Right cardiac atrium (tissue), 5 donors: ENCODE measurements around the gene SH3BP4. TPM values are rescaled to one million over a fixed set of nuclear protein-coding genes. Genes with fewer than 3 reads are reported as not detected.

ENCODE experiments used
- ATAC-seq, 2 donors: fragments of 200-7000 bp; cut with Tn5 transposase; one replicate each; pipeline versions ENCODE4 v1.8.0 to v1.9.1; 2020; ENCODE audit warnings: moderate library complexity in 2 of 2, mild to moderate bottlenecking in 1 of 2
- DNase-seq, 3 donors: peaks; one replicate each; pipeline ENCODE4 v3.0.0-alpha.2; 2020
- H3K27ac ChIP-seq: one replicate; pipeline ENCODE4 v1.5.1; 2013; ENCODE audit warnings: mild to moderate bottlenecking, low read length, control low read depth, moderate library complexity
- H3K27me3 ChIP-seq: one replicate; pipeline ENCODE4 v1.6.1; 2013; ENCODE audit not compliant: control insufficient read depth, insufficient read depth
- H3K4me1 ChIP-seq: one replicate; pipeline ENCODE4 v1.6.1; 2013; ENCODE audit warnings: low read length; ENCODE audit not compliant: control insufficient read depth, insufficient read depth
- H3K4me3 ChIP-seq: one replicate; pipeline ENCODE4 v1.5.1; 2013; ENCODE audit warnings: low read length, control low read depth
- H3K9me3 ChIP-seq: one replicate; pipeline ENCODE4 v1.6.1; 2013; ENCODE audit warnings: low read length; ENCODE audit not compliant: control insufficient read depth
- WGBS: extraction: QIAGEN DNeasy Blood & Tissue Kit; methylation state at CpG from one replicate; pipeline ENCODE4 v1.1.7; 2013; 5-methylcytosine and 5-hydroxymethylcytosine counted together
- intact Hi-C, 4 donors: fragments of 100-400 bp; cut with DNase I; formaldehyde crosslinking; loops; one replicate each; pipeline versions ENCODE4 v1.11.0 to v1.14.0; 2022 to 2023
- polyA plus RNA-seq: library from polyadenylated mRNA; stranded (reverse); fragments of 200-250 nt; gene quantifications from one replicate; pipeline ENCODE4 v1.2.3, GENCODE V29; 2013
- total RNA-seq, 4 donors: library from RNA; stranded (reverse); fragmentation: NEBNext Ultra II Directional; extraction: Animal tissue kit (Norgen Biotek cat#: 25700); gene quantifications; one replicate each; pipeline ENCODE4 v1.2.1, GENCODE V29; 2021
- donor health status: healthy with polysubstance abuse.
- donor health status: DM: no; HTN: yes; CAD: no.
- donor health status: DM: no; HTN: no; CAD: no.
- donor health status: DM: no; HTN: yes; CAD: no; lungs with severe emphysema.
- donor health status: DM: yes; HTN: yes; CAD: no.

The SH3BP4 gene
- total and polyA plus RNA-seq, 5 donors, result 12.3 to 32.0 (median 19.9) TPM

- no peak for ATAC-seq
Observed at GRCh38 chr2:235032949-235033348, 81.1 kb downstream of the SH3BP4 start.

GRCh38 chr2:235034265-235035118, 82.7 kb downstream of the SH3BP4 start:
- ATAC-seq (no peak), DNase-seq (peak in 1 of 3 donors; percentile 43)
- H3K9me3 ChIP-seq, result no peaks in the 10 kb centered on the region
- H3K27ac ChIP-seq, result no peak overlapping the region
- intact Hi-C loops, result no loop called here
- 95% methylated on average over 30 of the region's 30 CpGs for WGBS
- H3K4me3 ChIP-seq, result no peak overlapping the region
- peaks cover 3% of the 10 kb centered on the region for H3K4me1 ChIP-seq
- no peaks in the 10 kb centered on the region for H3K27me3 ChIP-seq

More at GRCh38 chr2:235032949-235033348, 81.1 kb downstream of the SH3BP4 start:
- no peaks in the 10 kb centered on the region for H3K27me3 ChIP-seq
- H3K9me3 ChIP-seq, result no peaks in the 10 kb centered on the region
- intact Hi-C loops, result no loop called here
- WGBS, result 83% methylated on average over 10 of the region's 10 CpGs
- H3K4me1 ChIP-seq, result peaks cover 3% of the 10 kb centered on the region
- no peak overlapping the region for H3K27ac ChIP-seq
- DNase-seq, result no peak
- no peak overlapping the region for H3K4me3 ChIP-seq

DNA sequence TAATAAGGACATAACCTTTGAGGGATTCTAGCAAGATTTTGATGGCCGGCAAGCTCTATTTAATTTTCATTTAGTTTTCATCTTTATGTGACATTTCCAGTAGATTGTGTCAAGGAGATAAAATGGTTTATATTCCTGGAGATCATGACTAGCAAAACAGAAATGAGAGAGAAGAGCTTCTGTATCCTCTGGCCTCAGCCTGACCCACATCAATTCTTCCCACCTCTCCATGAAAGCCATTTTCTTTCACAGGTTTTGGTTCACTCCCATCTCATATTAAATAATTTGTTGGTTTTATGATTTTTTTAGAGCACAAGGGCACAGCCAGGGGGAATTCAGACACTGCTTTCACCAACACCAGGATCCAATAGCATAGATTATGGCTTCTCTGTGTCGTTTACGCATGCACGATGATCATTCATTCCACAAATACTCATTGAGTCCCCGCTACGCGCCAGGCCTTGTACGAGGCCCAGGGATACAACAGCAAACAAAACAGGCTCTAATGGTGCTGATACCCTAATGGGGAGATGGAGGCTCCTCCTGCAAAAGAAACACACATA, 85.9 kb downstream of the SH3BP4 start:
- ATAC-seq (no peak), DNase-seq (no peak)
- intact Hi-C loops, result no loop called here
- 96% methylated on average over 8 of the region's 8 CpGs for WGBS
- H3K27ac ChIP-seq, result no peak overlapping the region
- no peaks in the 10 kb centered on the region for H3K27me3 ChIP-seq
- H3K4me3 ChIP-seq, result no peak overlapping the region
- H3K9me3 ChIP-seq, result no peaks in the 10 kb centered on the region
- H3K4me1 ChIP-seq, result no peaks in the 10 kb centered on the region

GRCh38 chr2:235041221-235041917, 89.6 kb downstream of the SH3BP4 start:
- no peak for DNase-seq
- intact Hi-C loops, result no loop called here
- no peak for ATAC-seq
- whole genome bisulfite sequencing, result 93% methylated on average over 31 of the region's 31 CpGs
- H3K4me3 ChIP-seq, result no peak overlapping the region
- H3K27me3 ChIP-seq, result no peaks in the 10 kb centered on the region
- H3K4me1 ChIP-seq, result no peaks in the 10 kb centered on the region
- H3K9me3 ChIP-seq, result no peaks in the 10 kb centered on the region
- H3K27ac ChIP-seq, result no peak overlapping the region

DNA sequence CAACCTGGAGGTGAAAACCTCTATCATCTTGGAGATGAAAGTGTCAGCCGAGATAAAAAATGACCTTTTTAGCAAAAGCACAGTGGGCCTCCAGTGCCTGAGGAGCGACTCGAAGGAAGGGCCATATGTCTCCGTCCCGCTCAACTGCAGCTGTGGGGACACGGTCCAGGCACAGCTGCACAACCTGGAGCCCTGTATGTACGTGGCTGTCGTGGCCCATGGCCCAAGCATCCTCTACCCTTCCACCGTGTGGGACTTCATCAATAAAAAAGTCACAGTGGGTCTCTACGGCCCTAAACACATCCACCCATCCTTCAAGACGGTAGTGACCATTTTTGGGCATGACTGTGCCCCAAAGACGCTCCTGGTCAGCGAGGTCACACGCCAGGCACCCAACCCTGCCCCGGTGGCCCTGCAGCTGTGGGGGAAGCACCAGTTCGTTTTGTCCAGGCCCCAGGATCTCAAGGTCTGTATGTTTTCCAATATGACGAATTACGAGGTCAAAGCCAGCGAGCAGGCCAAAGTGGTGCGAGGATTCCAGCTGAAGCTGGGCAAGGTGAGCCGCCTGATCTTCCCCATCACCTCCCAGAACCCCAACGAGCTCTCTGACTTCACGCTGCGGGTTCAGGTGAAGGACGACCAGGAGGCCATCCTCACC, 90.2 kb downstream of the SH3BP4 start:
- Histone ChIP-seq H3K27ac (no peak overlapping the region), H3K4me1 (no peaks in the 10 kb centered on the region), H3K9me3 (no peaks in the 10 kb centered on the region), H3K4me3 (no peak overlapping the region), H3K27me3 (no peaks in the 10 kb centered on the region)
- ATAC-seq (no peak), DNase-seq (no peak)
- WGBS, result 93% methylated on average over 25 of the region's 25 CpGs
- intact Hi-C loops, result no loop called here

- no peak for DNase-seq
- no peaks in the 10 kb centered on the region for H3K27me3 ChIP-seq
Observed at GRCh38 chr2:235042576-235043515, 91.0 kb downstream of the SH3BP4 start.

DNA sequence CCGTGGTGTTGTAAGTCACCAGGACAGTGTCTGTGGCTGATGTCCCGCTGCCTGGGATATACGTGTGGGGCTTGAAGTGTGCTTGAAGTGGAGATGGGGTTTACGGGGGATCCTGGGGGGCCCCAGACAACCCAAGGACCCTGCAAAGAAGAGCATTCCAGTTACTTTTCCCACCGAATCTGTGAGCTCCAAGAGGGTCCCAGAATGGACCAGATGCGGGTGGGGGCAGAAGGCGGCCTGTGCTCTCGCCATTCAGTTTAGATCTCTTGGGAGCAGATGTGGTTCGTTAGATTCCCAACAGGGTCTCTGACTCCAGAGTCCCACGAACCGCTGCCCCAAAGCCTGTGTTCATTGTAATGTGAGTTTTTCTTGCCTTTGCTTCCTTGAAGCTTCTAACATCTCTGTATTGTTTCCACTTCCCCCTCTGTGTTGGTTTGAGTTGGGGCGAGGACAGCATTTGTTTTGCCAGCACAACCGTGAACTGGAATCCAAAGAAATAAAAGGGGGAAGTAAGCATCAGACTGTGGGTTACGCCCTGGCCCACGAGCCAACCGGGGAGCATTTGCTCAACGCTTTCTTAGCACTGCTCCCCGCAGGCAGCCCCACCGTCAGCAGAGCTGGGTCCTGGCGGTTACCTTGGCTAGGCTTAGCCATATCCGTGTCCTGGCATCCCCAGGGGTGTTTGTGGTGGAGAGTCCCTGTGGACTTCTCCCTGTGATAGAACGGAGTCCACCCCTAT, 92.1 kb downstream of the SH3BP4 start:
- H3K9me3 ChIP-seq, result no peaks in the 10 kb centered on the region
- H3K27me3 ChIP-seq, result no peaks in the 10 kb centered on the region
- H3K4me1 ChIP-seq, result peaks cover 7% of the 10 kb centered on the region
- H3K4me3 ChIP-seq, result no peak overlapping the region
- DNase-seq (peak; percentile 47 to 80 (median 77)), ATAC-seq (peak in 1 of 2 donors; percentile 40)
- intact Hi-C loops, result no loop called here
- WGBS, result 74% methylated on average over 22 of the region's 22 CpGs
- no peak overlapping the region for H3K27ac ChIP-seq

More at GRCh38 chr2:235042576-235043515, 91.0 kb downstream of the SH3BP4 start:
- 93% methylated on average over 43 of the region's 49 CpGs for WGBS
- no peaks in the 10 kb centered on the region for H3K9me3 ChIP-seq
- H3K27ac ChIP-seq, result no peak overlapping the region
- no peak overlapping the region for H3K4me3 ChIP-seq
- peaks cover 4% of the 10 kb centered on the region for H3K4me1 ChIP-seq
- intact Hi-C loops, result no loop called here
- ATAC-seq, result no peak

DNA sequence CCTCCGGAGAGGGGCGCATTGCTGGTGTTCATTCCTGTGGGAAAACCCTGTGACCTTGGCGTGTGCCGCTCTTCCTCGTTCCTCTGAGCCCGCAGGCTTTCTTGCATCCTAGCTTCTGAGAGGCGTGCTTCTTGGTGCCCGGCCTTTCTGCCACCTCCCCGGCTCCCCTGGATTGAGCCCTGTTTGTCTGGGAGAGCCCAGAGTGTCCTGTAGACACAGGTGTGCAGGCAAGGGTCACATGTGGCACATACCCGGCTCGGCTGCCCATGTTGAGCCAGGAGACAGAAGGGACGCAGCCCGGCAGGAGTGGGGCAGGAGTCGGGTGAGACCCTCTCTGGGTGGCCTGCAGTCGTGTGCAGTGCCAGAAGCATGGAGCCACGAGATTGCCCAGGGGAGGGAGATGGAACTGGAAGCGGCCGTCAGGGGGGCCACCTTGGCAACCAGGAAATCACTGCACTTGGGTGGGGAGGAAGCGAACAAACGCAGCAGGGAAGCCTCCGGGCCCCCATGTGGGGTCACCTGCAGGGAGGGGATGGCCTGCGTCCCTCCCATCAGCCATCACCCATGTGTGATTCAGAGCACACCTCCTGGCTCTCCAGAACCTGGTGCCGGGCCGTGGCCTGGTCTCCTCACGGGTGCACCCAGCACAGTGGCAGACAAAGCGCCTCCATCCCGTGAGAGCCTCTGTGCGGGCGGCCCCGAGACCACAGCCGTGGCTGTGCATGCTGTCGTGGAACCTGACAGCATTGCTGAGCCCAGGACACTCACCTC, 92.9 kb downstream of the SH3BP4 start:
- H3K27ac ChIP-seq, result no peak overlapping the region
- 82% methylated on average over 32 of the region's 32 CpGs for WGBS
- H3K4me3 ChIP-seq, result no peak overlapping the region
- intact Hi-C loops, result no loop called here
- H3K27me3 ChIP-seq, result no peaks in the 10 kb centered on the region
- ATAC-seq (no peak), DNase-seq (no peak)
- peaks cover 12% of the 10 kb centered on the region for H3K4me1 ChIP-seq
- no peaks in the 10 kb centered on the region for H3K9me3 ChIP-seq

DNA sequence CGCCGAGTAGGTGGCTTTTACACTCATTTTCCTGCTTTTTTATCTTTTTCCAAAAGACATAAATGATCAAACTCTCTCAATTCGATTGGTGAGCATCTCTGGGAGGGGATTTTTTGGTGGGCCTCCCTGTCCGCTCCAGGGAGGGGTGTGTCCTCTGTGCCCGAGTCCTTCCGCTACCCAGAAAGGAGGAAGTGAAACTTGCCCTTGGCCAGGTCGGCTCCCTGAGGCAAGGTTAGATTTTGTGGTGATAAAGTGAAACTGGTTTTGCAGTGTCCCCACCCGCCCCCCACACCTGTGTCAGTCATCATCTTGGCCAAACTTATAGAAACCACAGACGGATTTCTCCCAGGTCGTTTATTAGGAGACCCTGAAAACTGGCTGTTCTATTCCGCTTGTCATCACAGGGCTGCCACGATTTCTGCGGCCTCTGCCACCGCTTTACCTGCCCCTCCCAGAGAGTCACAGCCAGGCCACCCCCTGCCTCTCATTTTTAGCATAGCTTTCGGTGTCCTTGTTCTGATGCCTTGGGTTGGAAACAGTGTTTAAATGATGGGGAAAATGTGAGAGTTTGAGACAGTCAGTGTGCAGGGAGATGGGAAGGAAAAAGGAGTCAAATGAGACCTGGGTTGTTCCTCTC, 93.6 kb downstream of the SH3BP4 start:
- Histone ChIP-seq H3K4me1 (peaks cover 12% of the 10 kb centered on the region), H3K4me3 (no peak overlapping the region), H3K9me3 (no peaks in the 10 kb centered on the region), H3K27ac (no peak overlapping the region), H3K27me3 (no peaks in the 10 kb centered on the region)
- intact Hi-C loops, result no loop called here
- no peak for DNase-seq
- WGBS, result 80% methylated on average over 15 of the region's 15 CpGs
- ATAC-seq, result no peak
